Bronchial epithelial cell (primary cell): ENCODE data around the gene CRYBA2. TPM values are rescaled to one million over a fixed set of nuclear protein-coding genes. Genes with fewer than 3 reads are reported as not detected.

Source experiments
- DNase-seq: peaks from one replicate; pipeline ENCODE4 v3.0.0-alpha.2; 2010; ENCODE audit warnings: low read depth
- FAIRE-seq: peaks from 2 replicates; lab custom pipeline; 2011; peaks lifted over from hg19 to GRCh38; lab: Jason Lieb, UNC
- H3K27me3 ChIP-seq: 2 replicates; pipeline ENCODE4 v1.5.1; 2011; ENCODE audit warnings: low read length; ENCODE audit not compliant: control insufficient read depth, insufficient read depth
- H3K36me3 ChIP-seq: 2 replicates; pipeline ENCODE4 v1.5.1; 2011; ENCODE audit warnings: low read length; ENCODE audit not compliant: control insufficient read depth, insufficient read depth
- H3K4me3 ChIP-seq: 2 replicates; pipeline ENCODE4 v1.5.1; 2011; ENCODE audit warnings: mild to moderate bottlenecking, low read depth, low read length, control low read depth
- CTCF ChIP-seq: IDR thresholded peaks from 2 replicates; pipeline ENCODE4 v1.5.1; 2011; ENCODE audit warnings: mild to moderate bottlenecking, moderate library complexity, low read length, control low read depth, inconsistent platforms; ENCODE audit not compliant: insufficient read depth, severe bottlenecking
- total RNA-seq: library from RNA; depleted of rRNA; stranded (reverse); fragments of >200 nt; gene quantifications from 2 replicates; pipeline ENCODE4 v1.2.1, GENCODE V29; 2014

Gene CRYBA2
- total RNA-seq, 1 donor from 2014 or later, result not detected

GRCh38 chr2:219000569-219000960 lies 7.3 kb upstream of the CRYBA2 start:
- H3K27me3 ChIP-seq, result peaks cover 15% of the 10 kb centered on the region
- TF ChIP-seq CTCF, result no peak
- no peak overlapping the region for H3K4me3 ChIP-seq
- H3K36me3 ChIP-seq, result no peaks in the 10 kb centered on the region
- DNase-seq, result no peak
- FAIRE-seq, result no peak

DNA sequence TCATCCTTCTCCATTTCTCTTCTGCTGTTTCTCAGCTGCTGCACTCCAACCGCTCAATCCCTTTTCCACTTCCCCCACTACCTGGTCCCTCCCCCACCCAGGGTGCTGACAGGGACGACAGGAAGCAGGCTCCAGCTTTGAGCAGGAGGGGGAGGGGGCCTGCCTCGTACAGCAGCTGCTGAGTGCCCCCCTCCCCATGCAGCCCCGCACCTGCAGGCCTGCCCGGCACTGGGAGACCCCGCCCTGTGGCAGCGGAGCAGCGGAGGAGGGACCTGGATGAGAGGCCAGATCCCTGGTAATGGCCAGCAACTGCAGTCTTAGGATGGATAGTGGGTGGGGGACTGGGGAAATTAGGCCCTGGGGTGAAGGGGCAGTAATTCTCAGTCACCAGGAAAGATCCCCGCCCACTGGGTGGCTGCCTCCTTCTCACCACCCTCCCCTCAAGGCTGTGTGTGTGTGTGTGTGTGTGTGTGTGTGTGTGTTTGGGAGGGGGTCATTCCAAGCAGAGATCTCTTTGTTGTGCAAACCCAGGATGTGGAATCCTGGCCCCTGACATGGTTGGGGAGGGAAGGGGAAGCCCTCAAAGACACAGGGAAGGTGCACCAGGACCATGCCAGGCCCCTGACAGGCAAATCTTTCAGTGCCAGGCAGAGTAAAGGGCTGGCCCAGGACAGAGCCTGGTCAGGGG lies 6.8 kb upstream of the CRYBA2 start:
- no peaks in the 10 kb centered on the region for H3K36me3 ChIP-seq
- no peak for TF ChIP-seq CTCF
- no peak for FAIRE-seq
- no peak for DNase-seq
- peaks cover 20% of the 10 kb centered on the region for H3K27me3 ChIP-seq
- H3K4me3 ChIP-seq, result no peak overlapping the region

DNA sequence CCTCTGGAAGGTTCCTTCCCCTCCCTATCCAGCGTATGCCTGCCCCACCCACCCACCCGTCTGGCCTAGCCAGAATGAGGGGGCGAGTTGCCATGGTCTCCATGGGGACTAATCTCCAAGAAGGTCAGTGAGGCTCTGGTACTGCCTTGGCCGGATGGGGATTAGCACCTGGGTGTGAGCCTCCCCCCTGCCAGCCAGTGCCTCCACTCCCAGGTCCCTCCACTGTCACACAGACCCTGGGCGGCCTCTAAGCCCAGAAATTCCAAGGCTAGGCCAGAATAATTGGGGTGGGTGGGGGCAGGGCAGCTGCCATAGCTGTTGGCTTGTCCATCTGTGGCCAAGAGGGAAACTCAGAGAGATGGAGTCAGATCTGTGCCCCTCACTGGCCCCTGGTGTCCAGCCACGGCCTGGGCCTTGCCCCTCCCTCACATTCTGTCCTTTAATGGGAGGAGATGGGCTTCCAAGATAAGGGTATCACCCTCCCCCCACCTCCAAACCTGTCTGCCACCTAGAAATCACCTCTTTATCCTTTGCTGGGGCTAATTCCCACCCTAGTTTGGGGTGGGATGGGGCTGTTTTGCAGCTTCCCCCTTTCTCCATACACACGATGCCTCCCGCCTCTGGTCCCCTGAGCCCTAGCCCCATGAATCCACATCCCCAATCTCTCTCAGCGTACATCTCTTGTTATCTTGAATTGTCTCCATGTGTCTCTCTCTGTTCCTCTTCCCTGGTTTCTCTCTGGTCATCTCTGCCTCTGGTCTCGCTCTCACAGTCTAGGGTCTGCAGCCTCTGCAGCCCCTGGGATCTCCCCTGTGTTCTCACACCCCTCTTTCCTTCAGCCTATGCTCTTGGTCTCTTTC lies 6.0 kb upstream of the CRYBA2 start:
- Histone ChIP-seq H3K36me3 (no peaks in the 10 kb centered on the region), H3K27me3 (peaks cover 24% of the 10 kb centered on the region), H3K4me3 (no peak overlapping the region)
- no peak for TF ChIP-seq CTCF
- FAIRE-seq (no peak), DNase-seq (no peak)

DNA sequence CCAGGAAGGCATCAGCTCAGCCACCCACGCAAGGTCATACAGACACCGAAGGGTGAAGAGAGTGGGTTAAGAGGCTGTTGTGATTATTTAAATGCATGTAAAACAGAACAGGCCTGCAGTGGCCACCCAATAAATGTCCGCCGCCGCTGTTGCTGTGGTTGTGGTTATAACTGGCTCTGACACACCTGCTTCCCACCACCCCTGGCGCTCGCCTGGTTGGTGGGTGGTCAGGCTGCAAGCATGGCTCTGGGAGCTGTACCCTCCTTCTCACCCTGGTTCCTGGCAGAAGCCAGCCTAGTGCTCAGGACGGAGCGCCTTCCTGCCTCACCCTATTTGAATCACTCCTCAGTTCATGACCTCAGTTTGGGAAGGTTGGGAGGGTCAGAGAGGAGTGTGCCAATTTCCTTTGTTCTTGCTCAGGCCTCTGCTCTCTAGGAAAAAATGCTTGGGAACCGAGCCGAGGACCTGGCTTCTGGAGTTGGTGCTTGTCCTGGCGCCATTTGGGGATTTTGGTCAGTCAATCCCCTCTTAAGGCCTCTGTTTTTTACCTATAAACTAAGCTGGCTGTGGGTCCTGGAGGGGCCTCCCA lies 5.3 kb upstream of the CRYBA2 start:
- peaks cover 25% of the 10 kb centered on the region for H3K27me3 ChIP-seq
- no peak for TF ChIP-seq CTCF
- no peak overlapping the region for H3K4me3 ChIP-seq
- no peaks in the 10 kb centered on the region for H3K36me3 ChIP-seq
- DNase-seq (peak; percentile 23), FAIRE-seq (no peak)

DNA sequence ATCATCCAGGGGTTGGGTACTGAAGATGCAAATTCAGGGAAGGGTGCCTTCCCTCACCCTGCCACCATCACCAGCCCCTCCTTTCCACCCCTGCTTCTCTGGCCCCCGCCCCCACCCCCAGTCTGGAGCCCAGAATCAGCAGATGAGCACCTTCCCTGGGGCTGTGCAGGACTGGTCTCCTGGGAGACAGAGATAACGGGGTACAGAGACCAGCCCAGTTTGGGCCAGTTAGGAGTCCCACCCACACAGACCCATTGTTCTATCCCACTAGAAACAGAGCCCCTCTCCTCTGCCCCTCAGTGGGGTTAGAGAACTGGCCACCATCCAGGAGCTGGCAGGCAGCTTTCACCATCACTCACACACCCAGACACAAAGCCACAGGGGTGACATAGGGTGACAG lies 4.5 kb upstream of the CRYBA2 start:
- H3K36me3 ChIP-seq, result no peaks in the 10 kb centered on the region
- no peak for TF ChIP-seq CTCF
- DNase-seq (no peak), FAIRE-seq (no peak)
- no peak overlapping the region for H3K4me3 ChIP-seq
- peaks cover 25% of the 10 kb centered on the region for H3K27me3 ChIP-seq
